ENCODE data around the gene BLTP3B. TPM values are rescaled to one million over a fixed set of nuclear protein-coding genes. Genes with fewer than 3 reads are reported as not detected.
"Not testable (repeated sequence)": the region's sequence is repeated elsewhere in the genome, so short reads cannot be mapped to it uniquely, and the experiment has no call there.

BLTP3B gene
- polyA plus RNA-seq, 1 of the 3 experiments (the other 2 are of a cell fraction): 5.8 TPM

- Histone ChIP-seq H3K4me3 (ENCODE audit: low read depth in 2 of 2, low read length in 1 of 2) (no peak overlapping the region), H3K9me3 (no peaks in the 10 kb centered on the region), H3K79me2 (ENCODE audit: insufficient read depth) (no peaks in the 10 kb centered on the region), H3K27me3 (ENCODE audit: insufficient read depth) (no peaks in the 10 kb centered on the region), H3K4me2 (no peak overlapping the region), H2AFZ (ENCODE audit: low read depth) (no peak overlapping the region), H3K9ac (no peak overlapping the region), H4K20me1 (ENCODE audit: insufficient read depth) (no peaks in the 10 kb centered on the region), H3K9me2 (no peaks in the 10 kb centered on the region), H3F3A (replicated peaks; ENCODE audit: insufficient read depth) (no peaks in the 10 kb centered on the region), H3K4me1 (ENCODE audit: control insufficient read depth in 1 of 2, insufficient read depth in 2 of 2, low read depth in 1 of 2, low read length in 1 of 2) (peaks cover 0 to 16% of the 10 kb centered on the region in 2 experiments; a peak in 2 of 4 replicates), H3K36me3 (replicated peaks in 1 of 2; ENCODE audit: control insufficient read depth in 1 of 2, insufficient read depth in 2 of 2, low read length in 1 of 2) (peaks cover 0 to 2% of the 10 kb centered on the region in 2 experiments), H3K27ac (ENCODE audit: low read depth in 2 of 2, low read length in 1 of 2) (no peak overlapping the region)
- CTCF ChIA-PET: interaction anchor here (0.7 to 1.1 kb wide), 2 partner anchors 35 to 36 kb away, joined by 3 to 4 read pairs; no protein-coding TSS in a partner anchor
- TF ChIP-seq RXRA (IDR thresholded peaks at IDR 0.05; ENCODE audit: borderline replicate concordance, low read depth) (no peak), MAX (IDR thresholded peaks at IDR 0.05; ENCODE audit: low read depth) (no peak), TCF12 (IDR thresholded peaks at IDR 0.05) (no peak), CHD2 (IDR thresholded peaks at IDR 0.05; ENCODE audit: low read length, partially characterized antibody) (no peak), POLR2AphosphoS5 (IDR thresholded peaks at IDR 0.05; ENCODE audit: low read depth, low read length) (no peak), TEAD4 (IDR thresholded peaks at IDR 0.05; ENCODE audit: borderline replicate concordance, insufficient read depth) (no peak), GATA2 (CRISPR knock-in tag; IDR thresholded peaks at IDR 0.05) (no peak), NFIC (IDR thresholded peaks at IDR 0.05; ENCODE audit: borderline replicate concordance) (no peak), EP300 (IDR thresholded peaks at IDR 0.05; ENCODE audit: borderline replicate concordance in 1 of 2, low read depth in 1 of 2, low read length in 1 of 2) (no peak), USF1 (IDR thresholded peaks at IDR 0.05; ENCODE audit: borderline replicate concordance, low read depth) (no peak), ELF1 (IDR thresholded peaks at IDR 0.05) (no peak), RAD21 (IDR thresholded peaks at IDR 0.05; ENCODE audit: low read length) (no peak), SIN3A (IDR thresholded peaks at IDR 0.05; ENCODE audit: borderline replicate concordance, low read depth, low read length) (no peak), FOSL2 (IDR thresholded peaks at IDR 0.05; ENCODE audit: borderline replicate concordance, low read depth) (no peak), FOXJ3 (CRISPR knock-in tag; IDR thresholded peaks at IDR 0.05) (no peak)
- no peak for DNase-seq
- 88% methylated on average over 11 of the region's 13 CpGs for WGBS (ENCODE audit: low lambda C conversion rate)
- POLR2A ChIA-PET: no interaction called here
These were observed 47.1 kb upstream of the BLTP3B start for GRCh38 chr12:100189636-100190394.

GRCh38 chr12:100188888-100189635 is 46.4 kb upstream of the BLTP3B start:
- H3K9me3 ChIP-seq; H3F3A ChIP-seq (replicated peaks; ENCODE audit: insufficient read depth); H2AFZ ChIP-seq (ENCODE audit: low read depth); POLR2A ChIA-PET; H3K36me3 ChIP-seq (replicated peaks in 1 of 2; ENCODE audit: control insufficient read depth in 1 of 2, insufficient read depth in 2 of 2, low read length in 1 of 2); H4K20me1 ChIP-seq (ENCODE audit: insufficient read depth); CTCF ChIA-PET; H3K4me2 ChIP-seq; DNase-seq; H3K4me3 ChIP-seq (ENCODE audit: low read depth in 2 of 2, low read length in 1 of 2); H3K9ac ChIP-seq; H3K79me2 ChIP-seq (ENCODE audit: insufficient read depth); H3K27ac ChIP-seq (ENCODE audit: low read depth in 2 of 2, low read length in 1 of 2); H3K9me2 ChIP-seq; H3K27me3 ChIP-seq (ENCODE audit: insufficient read depth): not testable (repeated sequence)
- WGBS (ENCODE audit: low lambda C conversion rate): 88% methylated on average over 11 of the region's 11 CpGs
- H3K4me1 ChIP-seq (ENCODE audit: control insufficient read depth in 1 of 2, insufficient read depth in 2 of 2, low read depth in 1 of 2, low read length in 1 of 2): peaks cover 0 to 16% of the 10 kb centered on the region in 2 experiments; a peak in 2 of 4 replicates

All from SK-N-SH (cell line).